Adrenal gland (tissue), 12 donors: ENCODE results near the gene TOMM6. TPM values are rescaled to one million over a fixed set of nuclear protein-coding genes. Genes with fewer than 3 reads are reported as not detected.

Experiments
- DNase-seq, 7 donors: peaks; one replicate each; pipeline ENCODE4 v3.0.0-alpha.2; 2019 to 2020
- H3K27ac ChIP-seq, 5 donors: fragments of 200-600 bp; sonication (generic) in 4 of 5; 1 replicate in 3 of 5; 2 replicates in 2 of 5; pipeline versions ENCODE4 v1.5.1 to v1.8.0; 2016 to 2020; ENCODE audit warnings: mild to moderate bottlenecking in 1 of 5
- H3K27me3 ChIP-seq: fragments of 200-600 bp; 2 replicates; pipeline ENCODE4 v1.8.0; 2021
- H3K36me3 ChIP-seq, 2 donors: fragments of 200-600 bp; replicated peaks in 1 of 2; 1 replicate in 1 of 2; 2 replicates in 1 of 2; pipeline versions ENCODE4 v1.5.1 to v1.8.0; 2018 to 2022
- H3K4me1 ChIP-seq, 2 donors: fragments of 200-600 bp; replicated peaks in 1 of 2; 1 replicate in 1 of 2; 2 replicates in 1 of 2; pipeline versions ENCODE4 v1.5.1 to v1.8.0; 2018 to 2021
- H3K4me3 ChIP-seq, 4 donors: fragments of 200-600 bp; sonication (generic) in 3 of 4; one replicate each; pipeline ENCODE4 v1.5.1; 2016 to 2018
- H3K9me3 ChIP-seq, 3 donors: fragments of 200-600 bp; sonication (generic) in 1 of 3; replicated peaks in 1 of 3; 1 replicate in 2 of 3; 2 replicates in 1 of 3; pipeline versions ENCODE4 v1.5.1 to v1.8.0; 2016 to 2021
- POLR2A ChIP-seq, 2 donors: fragments of 450-650 bp; IDR thresholded peaks; one replicate each; pipeline ENCODE4 v1.6.1; 2017; ENCODE audit warnings: antibody characterized with exemption in 2 of 2, mild to moderate bottlenecking in 2 of 2, moderate library complexity in 1 of 2
- WGBS, 4 donors: extraction: QIAGEN DNeasy Blood & Tissue Kit in 2 of 4; methylation state at CpG; one replicate each; pipeline versions ENCODE4 v1.1.5 to v1.1.7; 2013 to 2017; 5-methylcytosine and 5-hydroxymethylcytosine counted together
- intact Hi-C, 2 donors: fragments of 100-400 bp; cut with DNase I; formaldehyde crosslinking; loops; one replicate each; pipeline versions ENCODE4 v1.14.1 to v1.15.0; 2022 to 2023
- polyA plus RNA-seq, 3 donors: library from polyadenylated mRNA; stranded (reverse); fragments of 200-250 nt in 2 of 3; fragments of 350-450 nt in 1 of 3; fragmentation: Illumina TruSeq in 1 of 3; extraction: RNeasy Lipid Tissue Mini Kit (QIAGEN cat#74804) in 1 of 3; gene quantifications; one replicate each; pipeline ENCODE4 v1.2.3, GENCODE V29; 2013 to 2014
- total RNA-seq, 9 donors: library from RNA; depleted of rRNA in 4 of 9; stranded (reverse); fragments of >200 nt in 4 of 9; fragments of 120-200 nt in 1 of 9; fragmentation: NEBNext Ultra II Directional in 1 of 9; extraction: Animal tissue kit (Norgen Biotek cat#: 25700) in 1 of 9; gene quantifications; one replicate each; pipeline versions ENCODE4 v1.1.0 to v1.2.4, GENCODE V29; 2013 to 2023
- TF ChIP-seq, protein P1 (sequence below), 6 experiments: fragments of 450-650 bp in 4 of 6; fragments of 200-600 bp in 2 of 6; sonication (generic) in 1 of 6; IDR thresholded peaks; 1 replicate in 5 of 6; 2 replicates in 1 of 6; pipeline versions ENCODE4 v1.5.1 to v1.8.0; 2016 to 2021; ENCODE audit warnings: antibody characterized with exemption in 6 of 6, mild to moderate bottlenecking in 2 of 6, moderate library complexity in 1 of 6
- donor health status: healthy with polysubstance abuse.
- donor health status: Bipolar disorder and iron deficiency.
- donor health status: DM: yes; HTN: yes; CAD: no.
- donor health status: DM: no; HTN: no; CAD: no.
- donor health status: DM: no; HTN: no; CAD: no.
- donor health status: DM: yes; HTN: yes; CAD: no.

The TOMM6 gene
- total and polyA plus RNA-seq, 12 donors, result 146 to 507 (median 243) TPM

DNA sequence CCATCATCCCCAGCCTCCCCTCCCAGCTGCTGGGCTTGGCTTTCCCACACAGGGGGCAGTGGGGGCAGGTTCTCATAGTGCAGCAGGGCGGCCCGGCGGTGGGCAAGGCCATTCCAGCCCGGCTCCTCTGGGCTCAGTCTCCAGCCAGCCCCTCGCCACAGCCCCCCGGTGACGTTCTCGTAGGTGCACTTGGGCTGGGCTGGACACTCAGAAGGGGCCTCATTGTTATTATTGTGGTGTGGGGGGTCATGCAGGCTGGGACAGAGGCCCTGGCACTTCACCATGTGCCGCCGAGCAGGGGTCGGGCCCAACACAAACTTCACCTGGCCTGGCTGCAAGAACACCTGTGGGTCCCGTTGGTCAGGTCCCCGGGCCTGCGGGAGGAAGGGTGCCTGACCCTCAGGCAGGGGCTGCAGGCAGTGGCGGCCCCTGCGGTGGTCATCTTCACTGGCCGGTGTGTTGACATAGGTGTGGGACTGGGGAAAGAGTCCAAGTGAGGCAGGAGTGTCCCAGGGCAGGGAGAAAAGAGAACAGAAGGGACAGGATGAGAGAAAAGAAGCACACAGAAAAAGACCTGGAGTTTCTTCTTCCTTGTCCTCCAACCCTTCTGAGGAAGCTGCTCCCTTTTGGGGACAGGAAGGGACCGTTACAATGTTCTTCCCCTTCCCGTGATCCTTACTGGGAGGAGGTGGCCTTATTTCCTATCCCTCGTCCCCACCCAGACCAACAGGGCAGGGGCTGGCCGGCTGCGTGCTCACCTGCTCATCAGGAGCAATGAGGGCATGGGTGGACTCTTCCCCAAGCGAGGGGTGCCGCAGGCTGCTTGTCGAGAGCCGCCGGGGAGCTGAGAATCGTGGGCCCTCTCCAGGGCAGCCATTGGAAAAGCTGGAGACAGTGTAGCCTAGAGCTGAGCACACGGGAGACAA is 16.2 kb upstream of the TOMM6 start:
- TF ChIP-seq POLR2A (IDR thresholded peaks at IDR 0.05), result no peak
- TF ChIP-seq, protein P1, sequence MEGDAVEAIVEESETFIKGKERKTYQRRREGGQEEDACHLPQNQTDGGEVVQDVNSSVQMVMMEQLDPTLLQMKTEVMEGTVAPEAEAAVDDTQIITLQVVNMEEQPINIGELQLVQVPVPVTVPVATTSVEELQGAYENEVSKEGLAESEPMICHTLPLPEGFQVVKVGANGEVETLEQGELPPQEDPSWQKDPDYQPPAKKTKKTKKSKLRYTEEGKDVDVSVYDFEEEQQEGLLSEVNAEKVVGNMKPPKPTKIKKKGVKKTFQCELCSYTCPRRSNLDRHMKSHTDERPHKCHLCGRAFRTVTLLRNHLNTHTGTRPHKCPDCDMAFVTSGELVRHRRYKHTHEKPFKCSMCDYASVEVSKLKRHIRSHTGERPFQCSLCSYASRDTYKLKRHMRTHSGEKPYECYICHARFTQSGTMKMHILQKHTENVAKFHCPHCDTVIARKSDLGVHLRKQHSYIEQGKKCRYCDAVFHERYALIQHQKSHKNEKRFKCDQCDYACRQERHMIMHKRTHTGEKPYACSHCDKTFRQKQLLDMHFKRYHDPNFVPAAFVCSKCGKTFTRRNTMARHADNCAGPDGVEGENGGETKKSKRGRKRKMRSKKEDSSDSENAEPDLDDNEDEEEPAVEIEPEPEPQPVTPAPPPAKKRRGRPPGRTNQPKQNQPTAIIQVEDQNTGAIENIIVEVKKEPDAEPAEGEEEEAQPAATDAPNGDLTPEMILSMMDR (IDR thresholded peaks at IDR 0.05), result no peak
- WGBS, 4 donors, result 88 to 92% (median 91%) methylated on average over 8 to 29 of the region's 29 CpGs
- no peak overlapping the region for H3K4me3 ChIP-seq
- H3K36me3 ChIP-seq, result peaks cover 0 to 63% of the 10 kb centered on the region in 2 donors
- H3K9me3 ChIP-seq, result no peaks in the 10 kb centered on the region
- DNase-seq, result no peak
- no peaks in the 10 kb centered on the region for H3K27me3 ChIP-seq
- peaks cover 0 to 10% of the 10 kb centered on the region in 2 donors for H3K4me1 ChIP-seq
- intact Hi-C loops, result loop anchor here (10.0 kb wide), 2 partner anchors 67 to 167 kb away; no protein-coding TSS in a partner anchor
- H3K27ac ChIP-seq, result no peak overlapping the region

DNA sequence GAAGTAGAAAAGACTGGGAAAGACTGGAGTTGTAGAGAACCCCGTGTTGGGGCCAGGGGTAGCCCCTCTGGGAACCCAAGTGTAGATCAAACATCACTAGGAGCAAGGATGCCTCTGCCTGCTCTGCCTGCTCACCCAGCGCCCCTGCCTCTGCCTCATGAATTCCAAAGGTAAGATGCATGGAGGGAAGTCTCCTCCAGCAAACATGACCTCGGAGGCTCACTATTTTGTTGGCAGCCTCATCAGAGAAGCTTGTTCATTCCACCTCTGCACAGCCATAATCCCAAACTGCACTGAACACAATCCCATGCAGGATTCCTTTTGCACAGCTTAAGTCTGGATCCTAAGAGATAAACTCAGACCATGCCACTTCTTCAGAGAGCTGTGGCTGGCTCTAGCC is 12.7 kb upstream of the TOMM6 start:
- H3K27ac ChIP-seq, result no peak overlapping the region
- no peaks in the 10 kb centered on the region for H3K9me3 ChIP-seq
- WGBS, 4 donors, result 83 to 87% (median 85%) methylated on average over 2 to 3 of the region's 3 CpGs
- no peak for TF ChIP-seq POLR2A (IDR thresholded peaks at IDR 0.05)
- TF ChIP-seq, protein P1 (IDR thresholded peaks at IDR 0.05), result no peak
- no peak for DNase-seq
- H3K4me3 ChIP-seq, result no peak overlapping the region
- intact Hi-C loops, result loop anchor here (5.0 to 10.0 kb wide), 3 partner anchors 70 to 170 kb away; no protein-coding TSS in a partner anchor
- peaks cover 9% of the 10 kb centered on the region in 2 donors for H3K4me1 ChIP-seq
- H3K36me3 ChIP-seq, result peaks cover 0 to 56% of the 10 kb centered on the region in 2 donors
- H3K27me3 ChIP-seq, result no peaks in the 10 kb centered on the region

DNA sequence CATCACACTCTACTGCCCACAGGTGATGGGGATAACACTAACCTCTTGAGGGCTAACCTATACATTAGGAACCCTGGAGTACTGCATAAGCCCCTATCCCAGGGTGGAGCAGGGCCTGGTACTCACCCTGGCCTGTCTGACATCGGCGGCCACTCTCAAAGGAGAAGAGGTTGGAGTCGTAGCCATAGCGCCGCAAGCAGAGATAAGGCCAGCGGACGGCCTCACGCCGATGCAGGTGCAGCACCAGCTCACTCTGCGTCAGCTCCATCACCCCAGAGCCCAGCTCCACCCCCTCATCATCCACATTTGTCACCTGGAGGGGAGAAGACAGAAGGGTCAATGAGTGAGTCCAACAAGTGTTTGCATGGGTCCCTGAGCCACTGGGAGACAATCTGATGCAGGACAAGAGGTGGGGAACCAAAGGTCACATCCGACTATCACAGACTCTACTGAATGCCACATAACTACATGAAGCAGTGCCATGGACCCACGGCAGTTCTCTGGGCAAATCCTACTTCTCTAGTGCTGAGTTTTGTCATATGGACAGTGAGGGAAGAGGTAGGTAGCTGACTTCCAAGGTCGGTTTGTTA is 12.1 kb upstream of the TOMM6 start:
- no peak overlapping the region for H3K4me3 ChIP-seq
- WGBS, 4 donors, result 83 to 91% (median 87%) methylated on average over 11 to 13 of the region's 13 CpGs
- H3K4me1 ChIP-seq, result peaks cover 9% of the 10 kb centered on the region in 2 donors
- H3K27me3 ChIP-seq, result no peaks in the 10 kb centered on the region
- H3K27ac ChIP-seq, result no peak overlapping the region
- H3K36me3 ChIP-seq, result peaks cover 0 to 50% of the 10 kb centered on the region in 2 donors
- intact Hi-C loops, result loop anchor here (5.0 to 10.0 kb wide), 3 partner anchors 71 to 171 kb away; no protein-coding TSS in a partner anchor
- no peak for DNase-seq
- H3K9me3 ChIP-seq, result no peaks in the 10 kb centered on the region
- TF ChIP-seq POLR2A (IDR thresholded peaks at IDR 0.05), result no peak
- TF ChIP-seq, protein P1 (IDR thresholded peaks at IDR 0.05), result no peak
